SU-DHL-6 (cell line): ENCODE results near the gene FSHR.

Experiments used
- H2AFZ ChIP-seq: fragments of 200-600 bp; sonication (generic); 2 replicates; pipeline ENCODE4 v1.6.1; 2014; ENCODE audit warnings: low read depth, mild to moderate bottlenecking, moderate library complexity, mixed read lengths, antibody characterized with exemption, low read length; ENCODE audit not compliant: severe bottlenecking
- H3F3A ChIP-seq: fragments of 200-600 bp; shearing (Covaris generic); 2 replicates; pipeline ENCODE4 v1.6.0; 2016; ENCODE audit warnings: antibody characterized with exemption, mild to moderate bottlenecking; ENCODE audit not compliant: insufficient read depth
- H3K27ac ChIP-seq: fragments of 200-600 bp; sonication (generic); 2 replicates; pipeline ENCODE4 v1.5.1; 2016; ENCODE audit warnings: low read depth, mild to moderate bottlenecking, low read length, moderate library complexity, mixed read lengths
- H3K27me3 ChIP-seq: fragments of 200-600 bp; sonication (generic), shearing (Covaris generic); 2 replicates; pipeline ENCODE4 v1.6.0; 2014; ENCODE audit warnings: mild to moderate bottlenecking, low read length
- H3K36me3 ChIP-seq: fragments of 200-600 bp; sonication (generic); 2 replicates; pipeline ENCODE4 v1.6.1; 2014; ENCODE audit warnings: mild to moderate bottlenecking, low read length, mixed read lengths
- H3K4me2 ChIP-seq: fragments of 300-600, 200-600 bp; shearing (Covaris generic), sonication (generic); 2 replicates; pipeline ENCODE4 v1.6.0; 2014; ENCODE audit warnings: low read length, low read depth, mild to moderate bottlenecking; ENCODE audit not compliant: poor library complexity, severe bottlenecking
- H3K4me3 ChIP-seq: fragments of 200-600 bp; sonication (generic); 2 replicates; pipeline ENCODE4 v1.5.1; 2014; ENCODE audit warnings: antibody characterized with exemption, low read length, mild to moderate bottlenecking, mixed read lengths; ENCODE audit not compliant: insufficient read depth, poor library complexity, severe bottlenecking
- H3K79me2 ChIP-seq: fragments of 200-600 bp; sonication (generic); 2 replicates; pipeline ENCODE4 v1.6.1; 2014; ENCODE audit warnings: mild to moderate bottlenecking, low read length, moderate library complexity; ENCODE audit not compliant: insufficient read depth
- H3K9ac ChIP-seq: fragments of 200-600 bp; sonication (generic); 2 replicates; pipeline ENCODE4 v1.7.0; 2014; ENCODE audit warnings: mild to moderate bottlenecking, low read length
- H3K9me2 ChIP-seq: fragments of 200-600 bp; sonication (generic); replicated peaks from 2 replicates; pipeline ENCODE4 v1.6.1; 2014; ENCODE audit warnings: low read length; ENCODE audit not compliant: insufficient read depth
- H3K9me3 ChIP-seq: fragments of 200-600 bp; sonication (generic); 2 replicates; pipeline ENCODE4 v1.6.1; 2014; ENCODE audit warnings: low read length, mixed read lengths; ENCODE audit not compliant: insufficient read depth
- H4K20me1 ChIP-seq: fragments of 200-600 bp; sonication (generic); 2 replicates; pipeline ENCODE4 v1.6.1; 2014; ENCODE audit warnings: low read depth, mild to moderate bottlenecking, antibody characterized with exemption, low read length, moderate library complexity, mixed read lengths
- CTCF ChIP-seq: fragments of 200-600 bp; sonication (generic); IDR thresholded peaks from one replicate; pipeline ENCODE4 v1.5.1; 2017; ENCODE audit warnings: antibody characterized with exemption, mild to moderate bottlenecking, low read length, moderate library complexity; ENCODE audit not compliant: insufficient read depth, poor library complexity, severe bottlenecking
- EZH2phosphoT487 ChIP-seq: fragments of 200-600 bp; sonication (generic), shearing (Covaris generic); conservative IDR thresholded peaks from 2 replicates; pipeline ENCODE4 v1.6.1; 2018; ENCODE audit warnings: mild to moderate bottlenecking, antibody characterized with exemption, low read length, moderate library complexity, mixed read lengths

The FSHR gene

GRCh38 chr2:49049161-49049560 lies 105.2 kb downstream of the FSHR start:
- TF ChIP-seq CTCF = no peak
- TF ChIP-seq EZH2phosphoT487 = no peak
- Histone ChIP-seq H3K36me3 (no peaks in the 10 kb centered on the region), H3K27ac (no peak overlapping the region), H4K20me1 (no peaks in the 10 kb centered on the region), H3K9me2 (no peaks in the 10 kb centered on the region), H3K9me3 (no peaks in the 10 kb centered on the region), H3K4me2 (no peak overlapping the region), H3F3A (no peaks in the 10 kb centered on the region), H3K4me3 (no peak overlapping the region), H3K79me2 (no peaks in the 10 kb centered on the region), H2AFZ (no peak overlapping the region), H3K27me3 (no peaks in the 10 kb centered on the region), H3K9ac (no peak overlapping the region)

- no peaks in the 10 kb centered on the region for H4K20me1 ChIP-seq
- no peaks in the 10 kb centered on the region for H3K27me3 ChIP-seq
- no peaks in the 10 kb centered on the region for H3K9me3 ChIP-seq
- H3K4me3 ChIP-seq = no peak overlapping the region
- no peak overlapping the region for H3K27ac ChIP-seq
- no peaks in the 10 kb centered on the region for H3K36me3 ChIP-seq
- H2AFZ ChIP-seq = no peak overlapping the region
- H3K79me2 ChIP-seq = no peaks in the 10 kb centered on the region
- no peaks in the 10 kb centered on the region for H3K9me2 ChIP-seq
- H3K9ac ChIP-seq = no peak overlapping the region
- TF ChIP-seq EZH2phosphoT487 (no peak), CTCF (no peak)
- no peak overlapping the region for H3K4me2 ChIP-seq
- H3F3A ChIP-seq = no peaks in the 10 kb centered on the region
Measured at GRCh38 chr2:49045083-49045482, 109.2 kb downstream of the FSHR start.

- no peak overlapping the region for H3K9ac ChIP-seq
- H3K36me3 ChIP-seq = no peaks in the 10 kb centered on the region
- H3K79me2 ChIP-seq = no peaks in the 10 kb centered on the region
- no peaks in the 10 kb centered on the region for H3K27me3 ChIP-seq
- H3K27ac ChIP-seq = no peak overlapping the region
- no peaks in the 10 kb centered on the region for H3K9me2 ChIP-seq
- no peak for TF ChIP-seq CTCF
- TF ChIP-seq EZH2phosphoT487 = no peak
- no peak overlapping the region for H3K4me3 ChIP-seq
- H3K4me2 ChIP-seq = no peak overlapping the region
- no peaks in the 10 kb centered on the region for H3F3A ChIP-seq
- H3K9me3 ChIP-seq = no peaks in the 10 kb centered on the region
- H2AFZ ChIP-seq = no peak overlapping the region
- H4K20me1 ChIP-seq = no peaks in the 10 kb centered on the region
Measured at GRCh38 chr2:49044350-49045079, 109.8 kb downstream of the FSHR start.
